Dedifferentiated amniotic fluid mesenchymal stem cell (primary cell): ENCODE data around the gene TMEM26.

Experiments
- DNase-seq: peaks from one replicate; pipeline ENCODE4 v3.0.0-alpha.2; 2016; ENCODE audit errors: extremely low spot score

TMEM26 gene

GRCh38 chr10:61460835-61461234 is 7.7 kb upstream of the TMEM26 start:
- no peak for DNase-seq

GRCh38 chr10:61458031-61458430 is 4.8 kb upstream of the TMEM26 start:
- no peak for DNase-seq

- DNase-seq: no peak
Measured at GRCh38 chr10:61456095-61456789, 3.1 kb upstream of the TMEM26 start.

- no peak for DNase-seq
Measured at GRCh38 chr10:61455656-61456055, 2.5 kb upstream of the TMEM26 start.

GRCh38 chr10:61454541-61454940 is 1.4 kb upstream of the TMEM26 start:
- DNase-seq: no peak

GRCh38 chr10:61452151-61452651 is 980 bp downstream of the TMEM26 start:
- DNase-seq: no peak

- no peak for DNase-seq
Measured at GRCh38 chr10:61451357-61451756, 1.8 kb downstream of the TMEM26 start.

GRCh38 chr10:61448841-61449600 is 4.2 kb downstream of the TMEM26 start:
- no peak for DNase-seq

GRCh38 chr10:61448091-61448490 is 5.1 kb downstream of the TMEM26 start:
- no peak for DNase-seq

- no peak for DNase-seq
Measured at GRCh38 chr10:61439058-61439609, 14.0 kb downstream of the TMEM26 start.

- DNase-seq: peak; percentile 19
Measured at GRCh38 chr10:61438141-61438988, 14.8 kb downstream of the TMEM26 start.

- DNase-seq: no peak
Measured at GRCh38 chr10:61423178-61423577, 30.0 kb downstream of the TMEM26 start.

GRCh38 chr10:61417661-61418060 is 35.5 kb downstream of the TMEM26 start:
- no peak for DNase-seq

- DNase-seq: no peak
Measured at GRCh38 chr10:61415824-61416223, 37.4 kb downstream of the TMEM26 start.

- DNase-seq: no peak
Measured at GRCh38 chr10:61411706-61412105, 41.5 kb downstream of the TMEM26 start.

- no peak for DNase-seq
Measured at GRCh38 chr10:61410353-61411070, 42.7 kb downstream of the TMEM26 start.

GRCh38 chr10:61409157-61409556 is 44.0 kb downstream of the TMEM26 start:
- DNase-seq: no peak

- no peak for DNase-seq
Measured at GRCh38 chr10:61408105-61408504, 45.1 kb downstream of the TMEM26 start.

GRCh38 chr10:61406736-61407135 is 46.4 kb downstream of the TMEM26 start:
- DNase-seq: no peak

GRCh38 chr10:61406242-61406641 is 46.9 kb downstream of the TMEM26 start:
- DNase-seq: no peak

GRCh38 chr10:61404751-61405150 is 48.4 kb downstream of the TMEM26 start:
- DNase-seq: peak; percentile 69
